GM13976 (cell line): Measurements from ENCODE around the gene MARK4.
"Not testable (repeated sequence)": the region's sequence is repeated elsewhere in the genome, so short reads cannot be mapped to it uniquely, and the experiment has no call there.

Experiments
- DNase-seq: peaks from one replicate; pipeline ENCODE4 v3.0.0; 2012; ENCODE audit warnings: low spot score
- in situ Hi-C: fragments of 300-500 bp; cut with MboI; formaldehyde crosslinking; loops from one replicate; pipeline ENCODE4 v1.12.0; 2022; ENCODE audit warnings: low sequenced_read_pairs, mixed read lengths, inconsistent platforms; ENCODE audit not compliant: unreplicated experiment
- TF ChIP-seq, protein P1 (sequence below): IDR thresholded peaks from 2 replicates; pipeline ENCODE4 v1.5.1; 2012; ENCODE audit warnings: borderline replicate concordance, mild to moderate bottlenecking; ENCODE audit not compliant: insufficient read depth; ENCODE audit errors: extremely low read depth, missing control alignments, control extremely low read depth

The MARK4 gene

DNA sequence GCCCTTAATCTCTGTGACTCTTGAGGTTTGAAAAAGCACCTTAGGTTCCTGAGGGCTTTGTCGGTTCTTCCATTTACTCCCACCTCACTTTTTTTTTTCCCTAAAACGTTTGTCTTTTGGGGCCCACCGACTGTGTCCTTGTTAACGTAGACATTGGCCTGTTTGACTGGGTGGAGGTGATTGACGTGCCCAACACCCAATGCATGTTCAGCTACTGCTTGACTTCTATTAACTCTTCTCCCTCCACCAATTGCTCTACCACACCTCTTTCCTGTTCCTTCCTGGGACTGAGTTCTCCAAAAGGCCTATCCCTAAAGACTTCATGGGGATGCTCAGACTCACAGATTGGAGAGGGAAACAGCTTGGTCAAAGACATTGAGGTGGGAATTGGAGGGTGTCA is 54.4 kb downstream of the MARK4 start:
- DNase-seq = no peak
- TF ChIP-seq, protein P1, sequence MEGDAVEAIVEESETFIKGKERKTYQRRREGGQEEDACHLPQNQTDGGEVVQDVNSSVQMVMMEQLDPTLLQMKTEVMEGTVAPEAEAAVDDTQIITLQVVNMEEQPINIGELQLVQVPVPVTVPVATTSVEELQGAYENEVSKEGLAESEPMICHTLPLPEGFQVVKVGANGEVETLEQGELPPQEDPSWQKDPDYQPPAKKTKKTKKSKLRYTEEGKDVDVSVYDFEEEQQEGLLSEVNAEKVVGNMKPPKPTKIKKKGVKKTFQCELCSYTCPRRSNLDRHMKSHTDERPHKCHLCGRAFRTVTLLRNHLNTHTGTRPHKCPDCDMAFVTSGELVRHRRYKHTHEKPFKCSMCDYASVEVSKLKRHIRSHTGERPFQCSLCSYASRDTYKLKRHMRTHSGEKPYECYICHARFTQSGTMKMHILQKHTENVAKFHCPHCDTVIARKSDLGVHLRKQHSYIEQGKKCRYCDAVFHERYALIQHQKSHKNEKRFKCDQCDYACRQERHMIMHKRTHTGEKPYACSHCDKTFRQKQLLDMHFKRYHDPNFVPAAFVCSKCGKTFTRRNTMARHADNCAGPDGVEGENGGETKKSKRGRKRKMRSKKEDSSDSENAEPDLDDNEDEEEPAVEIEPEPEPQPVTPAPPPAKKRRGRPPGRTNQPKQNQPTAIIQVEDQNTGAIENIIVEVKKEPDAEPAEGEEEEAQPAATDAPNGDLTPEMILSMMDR = no peak
- in situ Hi-C loops = no loop called here

DNA sequence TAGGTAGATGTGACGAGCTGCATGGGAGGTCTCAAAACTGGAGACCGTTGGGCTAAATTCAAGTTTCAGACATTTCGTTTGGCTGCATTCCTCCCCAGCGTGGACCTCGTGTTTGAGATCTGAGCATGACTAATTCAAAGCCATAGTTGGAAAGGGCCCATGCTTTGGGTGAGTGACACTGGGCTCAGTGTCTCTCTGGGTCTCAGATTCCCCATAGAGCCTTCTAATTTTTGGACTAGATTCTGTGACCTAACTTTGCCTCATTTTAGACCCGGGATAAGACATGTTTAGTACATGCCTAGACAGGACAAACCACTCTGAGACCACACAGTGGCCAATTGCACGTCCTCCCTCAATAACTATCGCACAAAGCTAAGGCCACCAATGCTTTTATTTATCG is 55.0 kb downstream of the MARK4 start:
- TF ChIP-seq, protein P1 = no peak
- in situ Hi-C loops = no loop called here
- no peak for DNase-seq

DNA sequence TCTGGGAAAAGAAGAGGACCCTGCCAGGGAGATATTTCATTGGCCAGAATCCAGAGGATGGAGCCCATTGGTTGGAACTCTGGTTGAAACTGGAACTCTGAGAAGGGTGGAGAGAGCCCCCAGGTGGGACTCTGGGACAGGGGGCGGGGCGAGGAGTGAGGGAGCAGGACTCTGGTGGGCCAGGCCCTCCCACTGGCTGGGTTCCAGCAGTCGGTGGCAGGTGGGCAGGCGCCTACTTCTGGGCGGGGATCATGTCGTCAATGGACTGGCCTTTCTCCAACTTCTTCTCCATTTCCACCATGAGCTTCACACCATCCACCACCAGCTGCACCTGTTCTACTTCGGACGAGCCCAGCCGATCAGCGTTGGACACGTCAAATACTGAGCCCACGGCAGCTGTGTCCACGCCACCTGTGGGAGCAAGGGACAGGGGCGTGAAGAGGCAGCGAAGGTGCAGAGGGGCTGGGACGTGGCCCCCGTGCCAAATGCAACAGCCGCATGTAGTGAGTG is 55.5 kb downstream of the MARK4 start:
- no peak for DNase-seq
- TF ChIP-seq, protein P1 = no peak
- in situ Hi-C loops = no loop called here

DNA sequence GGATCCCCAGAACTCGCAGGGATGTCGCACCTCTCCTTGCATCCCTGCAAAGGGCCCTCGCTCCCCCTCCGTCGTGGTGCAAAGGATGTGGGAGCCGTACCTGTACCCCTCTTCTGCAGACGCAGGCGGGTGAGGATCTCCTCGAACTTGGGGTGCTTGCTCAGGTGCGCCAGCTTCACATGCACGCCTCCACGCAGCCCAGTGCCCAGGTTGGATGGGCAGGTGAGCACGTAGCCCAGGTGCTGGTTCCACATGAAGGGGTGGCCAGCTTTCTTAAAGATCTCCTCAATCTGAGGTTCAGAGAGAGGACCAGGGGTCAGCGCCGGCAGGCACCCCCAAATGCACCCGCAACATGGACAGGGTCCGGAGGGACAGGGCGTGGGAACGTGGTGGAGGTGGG is 56.3 kb downstream of the MARK4 start:
- DNase-seq = no peak
- TF ChIP-seq, protein P1 = no peak
- in situ Hi-C loops = no loop called here

DNA sequence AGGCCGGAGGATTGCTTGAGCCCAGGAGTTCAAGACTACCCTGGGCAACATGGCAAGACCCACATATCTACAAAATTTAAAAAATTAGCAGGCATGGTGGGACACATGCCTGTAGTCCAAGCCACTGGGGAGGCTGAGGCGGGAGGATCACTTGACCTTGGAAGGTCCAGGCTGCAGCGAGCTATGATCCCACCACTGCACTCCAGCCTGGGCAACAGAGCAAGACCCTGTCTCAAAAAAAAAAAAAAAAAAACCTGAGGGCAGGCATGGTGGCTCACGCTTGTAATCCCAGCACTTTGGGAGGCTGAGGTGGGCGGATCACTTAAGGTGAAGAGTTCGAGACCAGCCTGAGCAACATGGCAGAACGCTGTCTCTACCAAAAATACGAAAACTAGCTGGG is 58.3 kb downstream of the MARK4 start:
- in situ Hi-C loops, DNase-seq: not testable (repeated sequence)

DNA sequence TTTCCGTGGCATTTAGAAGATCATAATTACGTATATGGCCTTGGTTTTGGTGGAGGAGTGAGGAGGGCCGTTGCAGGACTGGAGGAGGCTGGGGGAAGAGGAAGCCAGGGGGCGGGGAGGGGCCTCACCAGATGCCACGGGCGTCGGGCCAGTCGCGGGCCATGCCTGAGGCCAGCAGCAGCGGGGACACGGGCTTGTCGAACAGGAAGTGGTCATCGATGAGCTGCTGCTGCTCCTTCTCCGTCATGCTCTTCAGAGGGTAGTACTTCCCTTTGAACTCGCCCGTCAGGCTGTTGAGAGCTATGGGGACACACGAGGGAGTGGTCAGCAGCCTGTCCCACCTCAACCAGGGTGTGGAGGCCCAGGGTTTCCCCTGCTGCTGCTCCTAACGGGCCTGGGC is 60.5 kb downstream of the MARK4 start:
- TF ChIP-seq, protein P1 = no peak
- in situ Hi-C loops = no loop called here
- DNase-seq = no peak

DNA sequence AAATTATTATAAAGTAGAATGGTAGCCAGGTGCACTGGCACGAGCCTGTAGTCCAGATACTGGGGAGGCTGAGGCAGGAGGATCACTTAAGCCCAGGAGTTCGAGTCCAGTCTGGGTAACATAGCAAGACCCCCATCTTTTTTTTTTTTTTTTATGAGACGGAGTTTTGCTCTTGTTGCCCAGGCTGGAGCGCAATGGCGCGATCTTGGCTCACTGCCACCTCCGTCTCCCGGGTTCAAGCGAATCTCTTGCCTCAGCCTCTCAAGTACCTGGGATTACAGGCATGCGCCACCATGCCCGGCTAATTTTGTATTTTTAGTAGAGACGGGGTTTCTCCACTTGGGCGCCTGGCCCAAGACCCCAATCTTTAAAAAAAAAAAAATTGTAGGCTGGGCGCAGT is 61.2 kb downstream of the MARK4 start:
- DNase-seq, in situ Hi-C loops: not testable (repeated sequence)

DNA sequence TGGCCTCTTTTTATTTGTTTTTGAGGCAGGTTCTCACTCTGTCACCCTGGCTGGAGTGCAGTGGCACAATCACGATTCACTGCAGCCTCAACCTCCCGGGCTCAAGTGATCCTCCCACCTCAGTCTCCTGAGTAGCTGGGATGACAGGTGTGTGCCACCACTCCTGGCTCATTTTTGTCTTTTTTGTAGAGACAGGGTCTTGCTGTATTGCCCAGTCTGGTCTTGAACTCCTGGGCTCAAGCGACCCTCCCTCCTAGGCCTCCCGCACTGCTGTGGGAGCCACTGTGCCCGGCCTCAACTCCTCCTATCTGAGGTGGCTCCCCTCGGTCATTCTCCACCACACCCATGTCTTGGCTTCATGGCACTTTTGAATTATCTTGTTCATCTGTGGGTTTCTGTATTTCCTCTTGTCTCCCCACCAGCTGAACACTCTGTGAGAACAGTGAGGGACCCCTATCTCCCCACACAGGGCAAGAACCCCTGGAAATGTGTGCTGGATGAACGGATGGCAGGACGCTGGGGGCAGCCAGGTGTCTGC is 63.7 kb downstream of the MARK4 start:
- in situ Hi-C loops = no loop called here
- TF ChIP-seq, protein P1 = no peak
- no peak for DNase-seq
